ENCODE measurements around the gene CCDC81.

- TF ChIP-seq EZH2 (IDR thresholded peaks at IDR 0.05; ENCODE audit: borderline replicate concordance, low read length), result no peak
- no peak for TF ChIP-seq CTCF (conservative IDR thresholded peaks at IDR 0.05 in 1 of 2, IDR thresholded peaks at IDR 0.05 in 1 of 2; ENCODE audit: extremely low read depth in 1 of 2, insufficient read depth in 1 of 2, low read depth in 1 of 2, low read length in 2 of 2)
These were observed 56.6 kb downstream of the CCDC81 start for GRCh38 chr11:86431258-86431657.
